SHP77 treated with DMSO at 0.1 percent for 48 hours (cell line): ENCODE results near the gene FLT3.
"Not testable (repeated sequence)": the region's sequence is repeated elsewhere in the genome, so short reads cannot be mapped to it uniquely, and the experiment has no call there.

Source experiments
- DNase-seq: peaks from one replicate; lab custom pipeline; 2025; lab: John Stamatoyannopoulos, UW

The FLT3 gene

DNA sequence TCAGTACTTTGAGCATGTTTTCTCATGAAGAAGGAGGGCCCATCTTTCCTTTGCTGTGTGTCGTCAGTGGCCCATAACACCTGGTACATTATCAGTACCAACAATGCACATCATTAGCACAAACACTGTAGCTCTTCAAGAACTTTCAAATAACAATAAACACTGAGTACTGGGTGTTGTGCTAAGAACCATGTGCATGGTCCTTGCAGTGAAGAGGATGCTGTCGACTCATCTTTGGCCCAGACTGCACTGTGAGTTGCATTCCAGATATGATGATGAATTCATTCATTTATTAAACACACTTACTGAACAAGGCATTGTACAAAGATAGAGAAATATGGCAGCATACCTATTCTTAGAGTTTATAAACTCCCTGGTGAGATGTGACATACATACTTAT lies 55.8 kb downstream of the FLT3 start:
- DNase-seq = no peak

DNA sequence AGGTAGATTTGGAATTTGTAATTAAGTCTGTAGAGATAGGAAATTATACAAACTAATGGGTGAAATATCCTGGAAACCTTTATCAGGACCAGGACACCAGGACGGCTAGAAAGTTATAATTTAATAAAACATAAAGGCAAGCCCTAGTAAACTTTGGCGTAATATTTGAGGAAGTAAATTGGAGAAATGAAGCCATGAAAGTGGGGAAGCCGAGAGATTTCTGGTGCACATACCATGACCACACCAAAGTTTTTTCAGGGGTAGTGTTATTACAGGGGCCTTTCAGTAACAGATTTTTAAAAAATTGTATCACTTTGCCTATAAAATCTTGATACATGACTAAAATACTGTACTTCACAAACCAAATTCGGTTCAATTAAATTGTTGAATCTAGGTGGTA lies 57.2 kb downstream of the FLT3 start:
- DNase-seq = no peak

DNA sequence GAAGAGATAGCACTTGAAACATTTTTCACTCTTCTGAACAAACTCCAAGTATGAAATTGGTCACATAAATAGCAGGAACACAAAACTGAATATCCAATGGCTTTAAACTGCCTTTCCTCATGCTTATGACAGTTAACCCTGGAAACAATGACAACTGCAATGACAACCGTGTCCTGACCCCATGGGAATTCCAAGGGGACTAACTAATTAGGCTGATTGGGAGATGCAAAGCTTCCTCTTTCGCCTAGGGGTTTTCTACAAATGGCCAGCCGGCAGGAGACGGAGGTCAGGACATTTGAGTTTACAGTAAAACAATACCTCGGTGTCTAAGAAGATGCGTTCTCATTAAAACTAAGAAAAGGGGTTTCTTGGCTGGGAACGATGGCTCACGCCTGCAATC lies 58.9 kb downstream of the FLT3 start:
- DNase-seq = no peak

- no peak for DNase-seq
Observed at GRCh38 chr13:28041031-28041461, 59.3 kb downstream of the FLT3 start.

GRCh38 chr13:28037399-28037798 lies 63.0 kb downstream of the FLT3 start:
- DNase-seq = no peak

DNA sequence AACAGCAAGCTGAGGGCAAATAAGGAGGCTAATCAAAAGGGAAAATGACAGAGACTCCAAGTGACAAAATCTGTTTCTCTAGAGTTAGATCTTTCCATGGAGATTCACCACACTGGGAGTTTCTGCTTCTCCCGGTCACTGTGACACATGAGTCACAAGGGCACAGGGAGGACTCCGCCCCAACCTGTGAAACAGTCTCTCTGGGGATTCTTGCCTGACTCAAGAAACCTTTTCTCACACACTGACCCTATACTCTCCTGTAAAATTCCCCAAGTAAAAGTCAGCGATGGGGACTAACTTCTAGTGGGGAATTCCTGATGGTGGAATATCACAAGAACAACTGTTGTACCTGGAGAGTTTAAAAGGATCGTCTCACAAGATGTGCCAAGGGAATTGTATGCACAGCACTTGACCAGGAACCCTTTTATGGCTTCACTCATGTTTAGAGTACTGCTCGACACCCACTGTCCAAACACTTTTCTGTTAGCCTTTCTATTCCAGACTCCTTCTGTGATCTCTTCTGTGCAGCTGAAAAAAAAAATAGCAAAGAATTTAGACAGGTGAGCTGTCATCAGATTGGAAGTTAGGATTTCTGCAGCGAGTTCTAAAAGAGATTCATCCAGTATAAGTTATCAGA lies 65.1 kb downstream of the FLT3 start:
- no peak for DNase-seq

- DNase-seq = no peak
Observed at GRCh38 chr13:28033894-28034655, 66.3 kb downstream of the FLT3 start.

- DNase-seq = not testable (repeated sequence)
Observed at GRCh38 chr13:28032438-28032837, 67.9 kb downstream of the FLT3 start.

GRCh38 chr13:28031896-28032288 lies 68.5 kb downstream of the FLT3 start:
- no peak for DNase-seq

DNA sequence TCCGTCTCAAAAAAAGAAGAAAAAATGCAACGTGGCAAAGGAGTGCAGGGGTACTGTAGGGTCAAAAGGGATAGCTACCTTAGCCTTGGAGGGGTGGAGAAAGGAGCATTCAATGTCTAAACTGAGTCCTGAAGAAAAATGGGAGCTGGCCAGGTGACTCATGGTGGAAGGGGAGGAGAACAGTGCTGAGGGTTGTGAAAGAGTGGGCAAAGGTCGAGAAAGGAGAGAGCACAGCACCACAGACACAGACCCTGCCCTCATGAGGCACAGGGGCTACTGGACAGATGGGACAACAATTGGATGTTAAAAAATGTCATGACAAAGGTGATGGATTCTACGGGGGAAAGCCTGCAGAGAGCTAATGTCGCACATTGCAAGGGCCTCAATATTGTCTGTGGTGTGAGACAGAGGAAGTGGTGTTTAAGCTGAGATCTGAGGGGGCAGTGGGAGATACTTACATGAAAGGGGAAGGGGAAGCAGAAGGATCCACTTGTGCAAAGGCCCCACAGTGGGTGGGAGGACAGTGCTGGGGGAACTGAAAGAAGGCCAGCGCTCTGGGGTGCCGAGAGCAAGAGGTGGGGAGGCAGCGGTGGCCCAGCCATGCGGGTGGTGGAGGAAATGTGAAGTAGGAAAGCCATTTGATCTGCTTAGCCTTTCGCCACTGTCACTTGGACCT lies 69.0 kb downstream of the FLT3 start:
- DNase-seq = no peak

GRCh38 chr13:28027607-28028364 lies 72.6 kb downstream of the FLT3 start:
- no peak for DNase-seq

- no peak for DNase-seq
Observed at GRCh38 chr13:28027071-28027470, 73.3 kb downstream of the FLT3 start.

DNA sequence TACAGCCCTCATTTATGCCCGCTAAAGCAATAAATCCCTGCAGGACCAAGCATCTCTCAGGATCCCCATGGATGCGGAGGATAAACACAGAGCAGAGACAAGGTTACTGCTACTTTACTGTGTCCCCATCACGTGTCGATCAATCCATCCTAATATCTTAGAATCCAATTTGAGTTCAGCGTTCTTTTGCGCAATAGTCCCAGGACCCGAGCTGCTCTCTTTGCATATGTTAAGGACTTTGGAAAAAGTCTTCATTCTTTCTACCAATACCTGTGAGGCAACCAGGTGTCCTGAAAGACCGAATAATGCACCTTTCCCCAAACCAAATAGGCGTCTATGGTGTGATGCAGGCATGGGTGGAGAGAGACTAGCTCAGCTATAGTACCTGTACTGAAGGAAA lies 73.9 kb downstream of the FLT3 start:
- DNase-seq = no peak

- no peak for DNase-seq
Observed at GRCh38 chr13:28022848-28023518, 77.4 kb downstream of the FLT3 start.

- DNase-seq = no peak
Observed at GRCh38 chr13:28014301-28014700, 86.1 kb downstream of the FLT3 start.

- DNase-seq = no peak
Observed at GRCh38 chr13:28013482-28013881, 86.9 kb downstream of the FLT3 start.

DNA sequence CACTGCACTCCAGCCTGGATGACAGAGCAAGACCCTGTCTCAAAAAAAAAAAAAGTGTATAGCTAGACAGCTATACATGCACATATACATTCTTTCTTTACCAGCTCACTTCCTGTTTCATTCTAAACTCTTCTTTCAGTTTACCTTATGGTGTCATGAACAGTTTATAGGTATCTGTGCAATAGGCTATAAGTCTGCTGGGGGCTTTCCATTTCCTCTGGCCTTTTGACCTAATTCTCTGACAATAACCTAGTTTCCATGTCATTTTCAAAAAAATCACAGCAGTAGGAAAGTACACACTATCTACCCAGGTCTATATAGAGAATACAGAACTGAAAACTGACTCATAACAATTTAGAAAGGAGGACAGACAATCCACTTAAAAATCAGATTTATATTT lies 87.5 kb downstream of the FLT3 start:
- no peak for DNase-seq

- no peak for DNase-seq
Observed at GRCh38 chr13:28012383-28012782, 88.0 kb downstream of the FLT3 start.

GRCh38 chr13:28010046-28010445 lies 90.3 kb downstream of the FLT3 start:
- DNase-seq = no peak

- DNase-seq = not testable (repeated sequence)
Observed at GRCh38 chr13:28005016-28005415, 95.4 kb downstream of the FLT3 start.

GRCh38 chr13:28002886-28003698 lies 97.3 kb downstream of the FLT3 start:
- DNase-seq = no peak
